D721Med (cell line): ENCODE results near the gene DNER.

ENCODE experiments used
- DNase-seq: peaks from one replicate; pipeline ENCODE4 v3.0.0; 2011; ENCODE audit warnings: low spot score; ENCODE audit not compliant: insufficient read length
- FAIRE-seq: peaks from 2 replicates; lab custom pipeline; 2011; peaks lifted over from hg19 to GRCh38; lab: Jason Lieb, UNC
- CTCF ChIP-seq: IDR thresholded peaks from 2 replicates; pipeline ENCODE4 v1.5.1; 2012; ENCODE audit warnings: mild to moderate bottlenecking, control low read depth; ENCODE audit not compliant: insufficient read depth; ENCODE audit errors: missing control alignments

Gene DNER

GRCh38 chr2:229665158-229665557 lies 49.2 kb downstream of the DNER start:
- FAIRE-seq (no peak), DNase-seq (no peak)
- no peak for TF ChIP-seq CTCF

GRCh38 chr2:229661478-229661877 lies 52.9 kb downstream of the DNER start:
- FAIRE-seq = no peak
- no peak for DNase-seq

DNA sequence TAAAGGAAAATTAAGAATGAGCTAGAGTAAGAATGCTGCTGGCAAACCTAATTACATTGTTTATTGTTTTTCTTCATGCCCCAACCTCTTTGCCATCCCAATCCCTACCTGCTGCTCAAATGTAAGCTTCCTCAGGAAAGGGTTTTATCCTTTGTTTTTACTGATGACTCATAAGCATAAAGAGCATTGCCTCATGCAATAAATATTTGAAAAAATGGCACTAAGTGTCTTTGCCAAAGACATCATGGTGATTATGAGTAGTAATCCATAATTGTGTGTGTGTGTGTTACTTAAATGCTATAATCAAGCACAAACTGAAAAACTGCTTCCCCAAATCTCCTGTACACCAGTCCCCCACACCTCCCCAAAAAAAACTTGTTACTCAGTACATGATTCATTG lies 53.4 kb downstream of the DNER start:
- no peak for FAIRE-seq
- DNase-seq = no peak

More at GRCh38 chr2:229661478-229661877, 52.9 kb downstream of the DNER start:
- no peak for TF ChIP-seq CTCF

DNA sequence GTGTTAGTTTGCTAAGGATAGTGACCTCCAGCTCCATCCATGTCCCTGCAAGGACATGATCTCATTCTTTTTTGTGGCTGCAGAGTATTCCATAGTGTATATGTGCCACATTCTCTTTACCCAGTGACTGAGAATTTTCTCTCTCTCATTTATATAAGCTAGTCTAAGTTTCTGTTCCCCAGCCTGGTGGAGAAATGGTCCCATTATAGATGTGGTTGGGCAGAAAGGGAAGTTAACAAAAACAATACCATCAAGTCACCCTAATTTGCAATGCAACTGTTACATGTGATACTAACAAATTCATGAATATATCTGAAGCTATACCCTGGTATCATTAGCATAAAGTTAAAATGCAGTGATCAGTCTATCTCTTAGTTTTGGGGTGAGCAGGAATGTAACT lies 54.0 kb downstream of the DNER start:
- DNase-seq (no peak), FAIRE-seq (no peak)
- TF ChIP-seq CTCF = no peak

More for the DNA sequence above, 53.4 kb downstream of the DNER start:
- no peak for TF ChIP-seq CTCF

- TF ChIP-seq CTCF = no peak
- FAIRE-seq = no peak
- no peak for DNase-seq
These were observed 56.4 kb downstream of the DNER start for GRCh38 chr2:229658004-229658403.

DNA sequence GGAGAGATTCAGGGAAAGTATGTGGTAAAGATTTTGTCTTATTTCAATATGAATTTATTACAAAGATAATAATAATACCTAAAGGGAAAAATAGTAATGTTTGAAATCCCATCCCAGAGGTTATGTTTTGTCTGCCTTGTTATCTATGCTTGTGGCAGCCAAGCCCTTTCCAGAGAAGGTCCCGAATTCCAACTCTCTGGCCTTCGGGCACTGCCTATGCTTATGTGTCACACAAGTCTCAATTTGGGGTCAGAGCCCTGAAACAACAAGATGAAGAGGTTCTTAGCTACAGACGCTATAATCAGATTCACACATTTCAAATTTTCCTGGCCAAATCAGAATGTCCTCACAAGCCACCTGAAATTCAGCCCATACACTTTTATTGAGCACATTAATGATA lies 59.9 kb downstream of the DNER start:
- no peak for FAIRE-seq

More for the DNA sequence above, 59.9 kb downstream of the DNER start:
- DNase-seq = no peak
- TF ChIP-seq CTCF = no peak
